HG03139 (cell line): ENCODE data around the gene HPCA.
"Not testable (repeated sequence)": the region's sequence is repeated elsewhere in the genome, so short reads cannot be mapped to it uniquely, and the experiment has no call there.

Source experiments
- ATAC-seq: cut with Tn5 transposase; IDR thresholded peaks from one replicate; pipeline ENCODE4 v1.9.1; 2021; ENCODE audit not compliant: unreplicated experiment

The HPCA gene

GRCh38 chr1:32900956-32901822, 14.9 kb downstream of the HPCA start, which contains the start of gene TMEM54:
Gene TMEM54 (minus strand): TSS chr1:32901389. CDS start chr1:32901238, 151 bp downstream.
- no peak for ATAC-seq

GRCh38 chr1:32901823-32902534, 15.7 kb downstream of the HPCA start:
- no peak for ATAC-seq

- ATAC-seq: no peak
Measured at GRCh38 chr1:32902535-32902920, 16.2 kb downstream of the HPCA start.

GRCh38 chr1:32903991-32904785, 17.9 kb downstream of the HPCA start:
- no peak for ATAC-seq

GRCh38 chr1:32904797-32905196, 18.5 kb downstream of the HPCA start:
- no peak for ATAC-seq

GRCh38 chr1:32905588-32905987, 19.3 kb downstream of the HPCA start:
- ATAC-seq: not testable (repeated sequence)

GRCh38 chr1:32906654-32907053, 20.4 kb downstream of the HPCA start:
- ATAC-seq: no peak

- no peak for ATAC-seq
Measured at GRCh38 chr1:32907435-32907834, 21.1 kb downstream of the HPCA start.

GRCh38 chr1:32910319-32910718, 24.0 kb downstream of the HPCA start:
- no peak for ATAC-seq

- ATAC-seq: no peak
Measured at GRCh38 chr1:32915766-32916706, 29.7 kb downstream of the HPCA start.

- ATAC-seq: no peak
Measured at GRCh38 chr1:32917521-32917920, 31.2 kb downstream of the HPCA start.

- no peak for ATAC-seq
Measured at GRCh38 chr1:32918179-32918578, 31.9 kb downstream of the HPCA start.

- no peak for ATAC-seq
Measured at GRCh38 chr1:32919811-32920733, 33.8 kb downstream of the HPCA start.

- no peak for ATAC-seq
Measured at GRCh38 chr1:32920833-32921232, 34.5 kb downstream of the HPCA start.

GRCh38 chr1:32924881-32925344, 38.6 kb downstream of the HPCA start:
- no peak for ATAC-seq

GRCh38 chr1:32925403-32926162, 39.3 kb downstream of the HPCA start:
- ATAC-seq: no peak

- ATAC-seq: no peak
Measured at GRCh38 chr1:32926562-32926961, 40.3 kb downstream of the HPCA start.

GRCh38 chr1:32927441-32927840, 41.1 kb downstream of the HPCA start:
- no peak for ATAC-seq
